Neuronal stem cell (in vitro differentiated cells): ENCODE measurements around the gene EDC3.

ENCODE experiments used
- DNase-seq: peaks from one replicate; pipeline ENCODE4 v3.0.0-alpha.2; 2013; ENCODE audit warnings: low spot score
- H2AFZ ChIP-seq: one replicate; pipeline ENCODE4 v1.6.1; 2013; ENCODE audit warnings: mild to moderate bottlenecking, low read length, inconsistent platforms
- H2AK5ac ChIP-seq: 2 replicates; pipeline ENCODE4 v1.6.1; 2013; ENCODE audit warnings: low read depth, mild to moderate bottlenecking, inconsistent platforms, low read length, moderate library complexity, mixed read lengths
- H2BK120ac ChIP-seq: 2 replicates; pipeline ENCODE4 v1.6.1; 2013; ENCODE audit warnings: low read depth, mild to moderate bottlenecking, inconsistent platforms, low read length, moderate library complexity, mixed read lengths
- H2BK12ac ChIP-seq: one replicate; pipeline ENCODE4 v1.6.1; 2013; ENCODE audit warnings: low read length, inconsistent platforms
- H2BK15ac ChIP-seq: 2 replicates; pipeline ENCODE4 v1.6.1; 2013; ENCODE audit warnings: mild to moderate bottlenecking, low read length, inconsistent platforms, mixed read lengths
- H2BK5ac ChIP-seq: one replicate; pipeline ENCODE4 v1.6.1; 2013; ENCODE audit warnings: inconsistent platforms, mild to moderate bottlenecking, low read length, moderate library complexity
- H3K14ac ChIP-seq: one replicate; pipeline ENCODE4 v1.6.1; 2013; ENCODE audit warnings: low read length, inconsistent platforms
- H3K18ac ChIP-seq: 2 replicates; pipeline ENCODE4 v1.6.1; 2013; ENCODE audit warnings: low read length, inconsistent platforms
- H3K23ac ChIP-seq: 2 replicates; pipeline ENCODE4 v1.6.1; 2013; ENCODE audit warnings: low read depth, mild to moderate bottlenecking, mixed read lengths, low read length, inconsistent platforms; ENCODE audit not compliant: poor library complexity
- H3K27ac ChIP-seq: replicated peaks from 3 replicates; pipeline ENCODE4 v1.5.1; 2013; ENCODE audit warnings: low read length, inconsistent platforms
- H3K27me3 ChIP-seq, 3 experiments: 2 replicates each; pipeline ENCODE4 v1.6.1; 2013; ENCODE audit warnings: low read length in 3 of 3, mild to moderate bottlenecking in 2 of 3, inconsistent platforms in 1 of 3, low read depth in 1 of 3, mixed read lengths in 1 of 3, moderate library complexity in 1 of 3; ENCODE audit not compliant: control insufficient read depth in 3 of 3, insufficient read depth in 3 of 3
- H3K36me3 ChIP-seq, 2 donors: replicated peaks in 1 of 2; 2 replicates each; pipeline ENCODE4 v1.6.1; 2013; ENCODE audit warnings: low read length in 2 of 2; ENCODE audit not compliant: control insufficient read depth in 2 of 2, insufficient read depth in 2 of 2
- H3K4ac ChIP-seq: 2 replicates; pipeline ENCODE4 v1.6.1; 2013; ENCODE audit warnings: inconsistent platforms, mild to moderate bottlenecking, low read length, moderate library complexity
- H3K4me1 ChIP-seq, 2 donors: 1 replicate in 1 of 2; 2 replicates in 1 of 2; pipeline ENCODE4 v1.6.1; 2013; ENCODE audit warnings: low read length in 2 of 2, low read depth in 1 of 2; ENCODE audit not compliant: control insufficient read depth in 2 of 2, insufficient read depth in 1 of 2
- H3K4me2 ChIP-seq: one replicate; pipeline ENCODE4 v1.6.1; 2013; ENCODE audit warnings: mild to moderate bottlenecking, low read length, inconsistent platforms; ENCODE audit not compliant: insufficient read depth, poor library complexity, severe bottlenecking
- H3K4me3 ChIP-seq, 2 donors: 2 replicates each; pipeline ENCODE4 v1.5.1; 2013; ENCODE audit warnings: low read length in 2 of 2, mild to moderate bottlenecking in 2 of 2, inconsistent platforms in 1 of 2, moderate library complexity in 1 of 2
- H3K79me1 ChIP-seq: one replicate; pipeline ENCODE4 v1.6.1; 2013; ENCODE audit warnings: low read depth, mild to moderate bottlenecking, inconsistent platforms, low read length, moderate library complexity
- H3K9ac ChIP-seq: one replicate; pipeline ENCODE4 v1.6.1; 2013; ENCODE audit warnings: mild to moderate bottlenecking, low read depth, low read length, inconsistent platforms; ENCODE audit not compliant: poor library complexity
- H3K9me3 ChIP-seq, 2 donors: replicated peaks in 1 of 2; 2 replicates each; pipeline versions ENCODE3 to v1.6.1; 2013; ENCODE audit warnings: low read length in 2 of 2, mild to moderate bottlenecking in 2 of 2, inconsistent platforms in 1 of 2, low read depth in 1 of 2, mixed read lengths in 1 of 2, moderate library complexity in 1 of 2; ENCODE audit not compliant: control insufficient read depth in 2 of 2, insufficient read depth in 1 of 2
- H4K8ac ChIP-seq: one replicate; pipeline ENCODE4 v1.6.1; 2013; ENCODE audit warnings: low read depth, mild to moderate bottlenecking, inconsistent platforms, low read length, moderate library complexity
- H4K91ac ChIP-seq: one replicate; pipeline ENCODE4 v1.6.1; 2013; ENCODE audit warnings: low read length, low read depth, mild to moderate bottlenecking, inconsistent platforms; ENCODE audit not compliant: poor library complexity
- WGBS, 2 donors: extraction: QIAGEN DNeasy Blood & Tissue Kit; methylation state at CpG; one replicate each; pipeline ENCODE4 v1.1.7; 2013; ENCODE audit warnings: missing lambda C conversion rate in 2 of 2, mixed read lengths in 1 of 2; ENCODE audit not compliant: insufficient read length in 2 of 2, insufficient replicate concordance in 1 of 2; ENCODE audit errors: extremely low coverage in 2 of 2; 5-methylcytosine and 5-hydroxymethylcytosine counted together

Gene EDC3

GRCh38 chr15:74725845-74726773 lies 30.3 kb upstream of the EDC3 start:
- H3K4ac ChIP-seq, result no peak overlapping the region
- peaks cover 8 to 9% of the 10 kb centered on the region in 2 donors for H3K9me3 ChIP-seq
- H2BK12ac ChIP-seq, result no peak overlapping the region
- H3K18ac ChIP-seq, result peak overlapping the region; percentile 86
- H3K79me1 ChIP-seq, result no peaks in the 10 kb centered on the region
- no peaks in the 10 kb centered on the region for H3K36me3 ChIP-seq
- peak overlapping the region; percentile 56 for H3K27ac ChIP-seq
- H4K8ac ChIP-seq, result no peak overlapping the region
- H2BK5ac ChIP-seq, result no peak overlapping the region
- no peak overlapping the region for H3K23ac ChIP-seq
- DNase-seq, result peak; percentile 57
- peaks cover 2 to 11% of the 10 kb centered on the region in 2 donors for H3K4me1 ChIP-seq
- H3K4me3 ChIP-seq, result peak overlapping the region; percentile 49 to 77
- peak overlapping the region; percentile 84 for H2BK15ac ChIP-seq
- H3K14ac ChIP-seq, result no peak overlapping the region
- peak overlapping the region; percentile 93 for H2AFZ ChIP-seq
- H2AK5ac ChIP-seq, result peak overlapping the region; percentile 68
- H2BK120ac ChIP-seq, result no peak overlapping the region
- no CpG with 5 or more reads among the region's 86 CpGs for WGBS, 2 donors
- peak overlapping the region; percentile 92 for H3K4me2 ChIP-seq
- no peak overlapping the region for H4K91ac ChIP-seq
- peak overlapping the region; percentile 67 for H3K9ac ChIP-seq
- peaks cover 0 to 18% (median 8%) of the 10 kb centered on the region in 3 experiments for H3K27me3 ChIP-seq

DNA sequence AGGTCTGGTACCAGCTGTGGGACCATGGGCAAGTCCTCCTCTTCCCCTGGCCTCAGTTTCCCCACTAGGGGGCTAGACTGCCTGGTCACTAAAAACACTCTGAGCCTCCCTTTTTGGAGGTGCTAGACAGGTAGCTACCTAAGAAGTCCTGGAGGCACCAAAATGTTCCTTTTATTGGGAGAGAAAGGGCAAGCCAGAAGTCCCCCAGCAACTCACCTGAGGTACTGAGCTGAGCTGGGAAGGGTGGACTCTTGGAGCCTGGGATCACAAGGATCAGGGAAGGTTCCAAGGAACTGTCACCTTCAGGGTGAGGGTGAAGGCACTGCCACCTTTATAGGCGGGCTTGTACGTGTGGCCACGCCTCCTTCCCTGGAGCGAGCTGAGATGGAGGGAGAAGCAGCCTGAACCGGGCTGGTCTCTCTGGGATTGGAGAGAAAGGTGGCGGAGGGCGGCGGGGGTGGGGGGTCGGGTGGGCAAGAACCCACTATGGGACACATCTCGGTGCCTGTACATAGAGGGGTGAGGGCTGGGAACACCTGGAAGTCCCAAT lies 29.5 kb upstream of the EDC3 start, which contains the start of gene CYP1A1:
Gene CYP1A1 (minus strand): TSS at position 304 of the 550 bp plus-strand sequence. CDS start 2,431 bp downstream, outside the sequence.
- H3K4me1 ChIP-seq, result peaks cover 2 to 11% of the 10 kb centered on the region in 2 donors
- H4K91ac ChIP-seq, result no peak within 1 kb of the TSS
- no peak within 1 kb of the TSS for H2AK5ac ChIP-seq
- no peak within 1 kb of the TSS for H2BK120ac ChIP-seq
- H3K18ac ChIP-seq, result peak within 1 kb of the TSS; percentile 86
- H3K4me2 ChIP-seq, result peak within 1 kb of the TSS; percentile 92
- no CpG with 5 or more reads among the region's 10 CpGs for WGBS, 2 donors
- H2BK15ac ChIP-seq, result peak within 1 kb of the TSS; percentile 84
- peak within 1 kb of the TSS; percentile 93 for H2AFZ ChIP-seq
- H3K4ac ChIP-seq, result no peak within 1 kb of the TSS
- no peaks in the 10 kb centered on the region for H3K36me3 ChIP-seq
- H2BK5ac ChIP-seq, result no peak within 1 kb of the TSS
- peak within 1 kb of the TSS; percentile 49 to 77 for H3K4me3 ChIP-seq
- no peak within 1 kb of the TSS for H3K23ac ChIP-seq
- H3K9me3 ChIP-seq, result peaks cover 8 to 9% of the 10 kb centered on the region in 2 donors
- peak within 1 kb of the TSS; percentile 56 for H3K27ac ChIP-seq
- H3K27me3 ChIP-seq, result peaks cover 0 to 11% (median 8%) of the 10 kb centered on the region in 3 experiments
- H4K8ac ChIP-seq, result no peak within 1 kb of the TSS
- no peak within 1 kb of the TSS for H3K14ac ChIP-seq
- DNase-seq, result no peak
- H3K9ac ChIP-seq, result peak within 1 kb of the TSS; percentile 67
- no peaks in the 10 kb centered on the region for H3K79me1 ChIP-seq
- no peak within 1 kb of the TSS for H2BK12ac ChIP-seq

- Histone ChIP-seq H2BK12ac (no peak overlapping the region), H2BK15ac (no peak overlapping the region), H3K14ac (no peak overlapping the region)
These were observed 28.9 kb upstream of the EDC3 start for GRCh38 chr15:74724570-74725224.

More at GRCh38 chr15:74724570-74725224, 28.9 kb upstream of the EDC3 start:
- no peak overlapping the region for H3K18ac ChIP-seq
- no peak overlapping the region for H3K4me2 ChIP-seq
- no peaks in the 10 kb centered on the region for H3K79me1 ChIP-seq
- no peak overlapping the region for H4K8ac ChIP-seq
- no peak overlapping the region for H2AK5ac ChIP-seq
- H2BK120ac ChIP-seq, result no peak overlapping the region
- DNase-seq, result no peak
- H3K9me3 ChIP-seq, result peaks cover 8 to 9% of the 10 kb centered on the region in 2 donors
- H3K36me3 ChIP-seq, result no peaks in the 10 kb centered on the region
- H3K4ac ChIP-seq, result no peak overlapping the region
- no peak overlapping the region for H3K23ac ChIP-seq
- no peak overlapping the region for H4K91ac ChIP-seq
- H3K4me3 ChIP-seq, result no peak overlapping the region
- H2AFZ ChIP-seq, result no peak overlapping the region
- peaks cover 0 to 11% (median 8%) of the 10 kb centered on the region in 3 experiments for H3K27me3 ChIP-seq
- no peak overlapping the region for H3K27ac ChIP-seq
- H3K4me1 ChIP-seq, result peaks cover 2 to 11% of the 10 kb centered on the region in 2 donors
- no peak overlapping the region for H3K9ac ChIP-seq
- H2BK5ac ChIP-seq, result no peak overlapping the region
